GM18858 (cell line): Measurements from ENCODE around the gene NALCN.

Source experiments
- ATAC-seq: cut with Tn5 transposase; IDR thresholded peaks from one replicate; pipeline ENCODE4 v1.9.1; 2021; ENCODE audit not compliant: unreplicated experiment

NALCN gene

DNA sequence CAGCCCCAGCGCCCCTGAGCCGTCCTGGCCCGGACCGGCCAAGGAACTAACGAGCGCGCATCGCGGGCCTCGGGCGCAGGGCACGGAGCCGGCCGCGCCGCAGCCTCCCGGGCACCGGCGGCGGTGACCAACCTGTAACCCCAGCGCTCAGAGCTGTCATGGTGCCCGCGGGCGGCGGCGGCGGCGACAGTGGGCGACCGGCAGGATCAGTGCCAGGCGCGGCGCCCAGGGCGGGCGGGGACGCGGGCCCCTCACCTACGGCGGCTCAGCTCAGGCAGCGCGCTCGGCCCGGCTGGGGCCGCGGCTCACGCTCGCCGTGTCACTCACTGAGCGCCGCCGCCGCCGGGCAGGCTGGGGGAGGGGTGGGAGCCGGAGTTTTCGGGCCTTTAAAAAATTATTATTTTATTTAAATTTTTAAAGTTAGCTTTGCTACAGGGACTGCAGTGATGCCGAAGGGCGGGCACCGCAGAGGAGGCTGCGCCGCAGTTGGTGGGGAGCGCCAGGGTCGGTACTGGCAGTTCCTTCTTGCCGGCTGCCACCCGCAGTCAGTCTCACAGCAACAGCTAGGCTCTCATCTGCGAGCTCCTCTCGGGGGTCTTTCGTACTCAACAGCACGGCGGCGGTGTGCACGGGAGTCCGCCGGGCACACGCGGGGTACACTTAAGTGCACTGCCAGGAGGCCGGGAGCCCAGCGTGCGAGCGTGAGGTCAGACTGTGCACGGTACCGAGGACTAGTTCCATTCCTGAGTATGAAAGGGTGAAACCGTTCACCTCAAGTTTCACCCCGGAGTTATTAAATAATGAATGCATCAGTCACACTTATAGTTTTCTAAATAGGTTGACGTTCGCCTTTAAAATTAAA lies at the start of gene NALCN:
TSS of gene NALCN (minus strand) at position 328 of the 862 bp plus-strand sequence. CDS start 17,382 bp downstream, outside the sequence.
- ATAC-seq: no peak

DNA sequence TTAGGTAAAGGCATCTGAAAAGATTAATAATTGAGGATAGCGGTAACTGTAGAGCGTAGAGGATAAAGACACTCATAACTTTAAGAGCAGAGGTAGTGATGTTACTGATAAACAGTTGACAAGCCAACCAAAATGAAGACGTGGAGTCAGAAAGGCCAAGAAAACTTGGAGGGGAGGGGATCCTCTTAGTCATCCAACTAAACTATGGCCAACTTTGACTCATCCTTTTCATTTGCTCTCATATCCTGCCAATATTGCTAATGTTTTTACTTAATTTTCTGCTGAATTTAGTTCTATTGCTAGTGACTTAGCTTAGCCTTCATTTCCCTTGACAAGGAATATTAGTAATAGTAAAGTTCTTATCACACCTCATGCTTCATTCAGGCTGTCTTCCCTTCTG lies 49.6 kb upstream of the NALCN start:
- ATAC-seq: no peak

DNA sequence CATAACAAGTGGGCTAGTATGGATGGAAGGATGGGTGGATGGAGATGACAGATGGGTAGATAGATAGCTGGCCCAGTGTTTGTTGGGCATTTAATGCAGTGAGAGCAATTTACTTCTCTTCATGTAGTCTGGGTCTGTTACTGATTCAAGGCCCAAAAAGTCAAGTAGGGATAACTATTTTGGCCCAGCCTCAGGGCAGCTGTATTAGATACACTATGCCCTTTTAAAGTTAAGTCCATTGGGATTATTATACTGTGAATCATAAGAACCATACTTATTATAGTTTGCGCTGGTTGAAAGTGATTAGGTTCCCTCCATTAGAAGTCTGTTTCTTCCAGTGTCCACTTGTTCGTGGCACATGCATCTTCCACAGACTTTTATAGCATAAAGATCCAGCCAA lies 40.9 kb upstream of the NALCN start:
- no peak for ATAC-seq

DNA sequence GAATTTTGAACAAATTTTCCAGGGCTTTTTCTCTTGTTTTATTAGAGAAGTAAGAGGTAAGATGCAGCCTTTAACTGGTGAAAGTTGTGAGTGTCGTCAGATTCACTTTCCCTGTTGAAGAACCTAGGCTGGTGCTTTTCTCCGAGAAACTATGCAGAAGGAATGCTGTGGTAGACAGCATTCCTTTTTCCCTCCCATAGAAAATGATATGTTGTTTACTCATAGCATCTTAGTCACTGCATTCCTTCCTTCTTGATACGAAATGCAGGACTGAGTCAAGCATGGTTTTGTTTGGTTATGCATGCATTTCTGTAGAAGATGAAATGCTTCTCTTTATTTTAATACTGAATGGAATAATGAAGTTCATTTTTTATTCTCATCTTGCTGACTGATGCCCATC lies 39.6 kb upstream of the NALCN start:
- ATAC-seq: no peak

DNA sequence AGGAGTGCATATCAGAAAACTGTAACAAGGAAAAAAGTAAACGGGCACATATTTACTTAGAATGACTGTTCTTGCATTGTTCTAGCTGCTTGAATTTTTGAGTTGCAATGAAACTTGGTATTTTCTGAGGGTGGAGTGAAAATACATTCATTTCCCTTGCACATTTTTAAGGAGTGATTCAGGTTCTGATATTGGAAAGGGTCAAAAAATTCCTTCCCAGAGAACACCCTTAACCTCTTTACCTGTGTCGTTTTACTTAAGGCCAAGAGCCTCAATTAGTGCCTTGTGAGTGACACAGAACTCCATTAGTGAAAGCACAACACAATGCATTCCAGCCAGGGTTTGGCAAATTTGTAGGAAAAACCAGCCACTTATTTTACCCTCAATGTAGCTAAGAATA lies 38.5 kb upstream of the NALCN start:
- ATAC-seq: no peak

DNA sequence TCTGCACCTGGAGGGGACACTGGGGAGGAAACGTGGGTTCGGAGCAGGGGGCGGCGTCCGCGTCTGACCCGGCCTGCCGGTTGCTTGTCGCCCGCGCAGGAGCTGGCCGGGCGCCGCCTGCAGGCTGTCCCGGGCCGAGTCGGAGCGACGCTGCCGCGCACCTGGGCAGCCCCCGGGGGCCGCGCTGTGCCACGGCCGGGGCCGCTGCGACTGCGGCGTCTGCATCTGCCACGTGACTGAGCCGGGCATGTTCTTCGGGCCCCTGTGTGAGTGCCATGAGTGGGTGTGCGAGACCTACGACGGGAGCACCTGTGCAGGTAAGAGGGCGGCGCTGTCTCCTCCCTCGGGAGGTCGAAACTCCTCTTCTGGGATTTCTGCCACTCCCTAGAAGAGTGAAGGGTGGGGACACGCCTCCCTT lies 37.5 kb upstream of the NALCN start:
- ATAC-seq: no peak

DNA sequence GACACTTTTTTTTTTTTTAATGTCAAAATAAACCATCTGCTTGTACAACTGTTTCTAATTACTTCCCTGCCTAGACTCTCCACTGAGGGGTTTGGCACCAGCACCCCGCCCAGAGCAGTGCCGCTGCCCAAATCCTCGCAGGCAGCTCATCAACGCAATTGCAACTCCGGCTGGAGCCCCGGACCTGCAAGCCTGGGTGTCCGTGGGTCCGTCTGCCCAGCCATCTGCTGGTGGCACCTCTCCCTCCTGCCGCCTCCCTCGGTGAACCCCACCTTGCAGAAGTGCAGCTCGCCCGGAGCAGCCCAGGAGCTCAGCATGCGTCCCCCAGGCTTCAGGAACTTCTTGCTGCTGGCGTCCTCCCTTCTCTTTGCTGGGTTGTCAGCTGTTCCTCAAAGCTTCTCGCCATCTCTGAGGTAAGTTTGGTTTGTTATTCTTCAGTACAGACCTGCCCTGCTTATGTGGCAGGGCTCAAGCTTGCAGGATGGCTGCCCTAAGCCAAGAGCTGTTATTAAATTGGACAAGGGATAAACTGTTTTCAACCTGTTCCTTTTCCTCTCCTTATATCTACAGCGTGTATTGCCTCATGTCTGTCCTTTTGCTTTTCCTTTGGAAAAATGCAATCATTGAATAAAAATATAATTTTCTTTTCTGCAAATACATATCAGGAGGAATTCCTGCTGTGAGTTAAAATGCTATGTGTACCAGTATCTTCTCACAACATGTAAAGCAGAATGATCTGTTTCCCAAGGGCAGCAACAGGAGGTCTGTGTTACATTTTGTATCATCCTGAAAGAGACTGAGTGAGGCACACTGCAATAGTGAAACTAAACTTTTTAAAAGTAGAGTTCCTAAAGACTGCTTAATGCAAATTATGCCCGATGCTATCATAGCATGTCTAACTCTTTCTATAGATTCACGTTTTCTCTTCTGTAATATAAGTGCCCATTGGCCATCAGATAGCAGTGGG lies 36.5 kb upstream of the NALCN start, which contains the start of gene ITGBL1:
TSS of gene ITGBL1 (plus strand) at position 157 of the 967 bp plus-strand sequence. CDS start at position 316, 159 bp downstream.
- ATAC-seq: peak; percentile 94

DNA sequence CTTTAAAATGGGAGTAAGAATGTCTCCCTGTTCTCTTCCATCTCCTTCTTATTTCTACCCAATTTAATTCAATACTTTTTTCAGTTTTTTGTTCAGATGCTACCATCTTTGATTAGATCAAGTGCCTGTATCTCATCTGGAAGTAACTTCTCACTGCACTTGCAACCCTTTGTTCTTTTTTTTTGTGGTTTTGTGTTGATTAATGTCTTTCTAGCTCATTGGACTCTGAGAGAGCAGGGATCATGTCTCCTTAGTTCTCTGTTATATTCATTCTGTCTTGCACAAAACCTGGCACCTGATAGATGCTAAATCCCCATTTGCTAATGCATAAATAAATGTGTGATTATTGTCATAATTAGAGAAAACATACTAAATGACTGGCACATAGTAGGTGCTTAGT lies 35.3 kb upstream of the NALCN start:
- ATAC-seq: no peak

DNA sequence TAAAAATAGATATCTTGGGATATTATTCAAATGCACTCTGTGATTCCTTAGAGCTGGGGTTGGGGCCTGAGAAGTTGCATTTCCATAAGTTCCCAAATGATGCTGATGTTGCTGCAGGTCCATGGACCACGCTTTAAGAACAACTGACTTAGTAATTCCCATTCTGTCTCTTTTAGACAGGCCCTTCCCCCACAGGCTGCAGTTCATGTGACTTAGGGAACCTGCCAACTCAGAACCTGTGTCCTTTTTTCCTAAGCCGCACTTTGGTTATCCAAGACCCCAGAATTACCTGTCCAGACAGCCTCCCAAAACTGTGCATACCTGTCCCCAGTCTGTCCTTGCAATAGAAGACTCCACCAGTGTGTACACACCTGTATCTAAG lies 34.4 kb upstream of the NALCN start:
- no peak for ATAC-seq

DNA sequence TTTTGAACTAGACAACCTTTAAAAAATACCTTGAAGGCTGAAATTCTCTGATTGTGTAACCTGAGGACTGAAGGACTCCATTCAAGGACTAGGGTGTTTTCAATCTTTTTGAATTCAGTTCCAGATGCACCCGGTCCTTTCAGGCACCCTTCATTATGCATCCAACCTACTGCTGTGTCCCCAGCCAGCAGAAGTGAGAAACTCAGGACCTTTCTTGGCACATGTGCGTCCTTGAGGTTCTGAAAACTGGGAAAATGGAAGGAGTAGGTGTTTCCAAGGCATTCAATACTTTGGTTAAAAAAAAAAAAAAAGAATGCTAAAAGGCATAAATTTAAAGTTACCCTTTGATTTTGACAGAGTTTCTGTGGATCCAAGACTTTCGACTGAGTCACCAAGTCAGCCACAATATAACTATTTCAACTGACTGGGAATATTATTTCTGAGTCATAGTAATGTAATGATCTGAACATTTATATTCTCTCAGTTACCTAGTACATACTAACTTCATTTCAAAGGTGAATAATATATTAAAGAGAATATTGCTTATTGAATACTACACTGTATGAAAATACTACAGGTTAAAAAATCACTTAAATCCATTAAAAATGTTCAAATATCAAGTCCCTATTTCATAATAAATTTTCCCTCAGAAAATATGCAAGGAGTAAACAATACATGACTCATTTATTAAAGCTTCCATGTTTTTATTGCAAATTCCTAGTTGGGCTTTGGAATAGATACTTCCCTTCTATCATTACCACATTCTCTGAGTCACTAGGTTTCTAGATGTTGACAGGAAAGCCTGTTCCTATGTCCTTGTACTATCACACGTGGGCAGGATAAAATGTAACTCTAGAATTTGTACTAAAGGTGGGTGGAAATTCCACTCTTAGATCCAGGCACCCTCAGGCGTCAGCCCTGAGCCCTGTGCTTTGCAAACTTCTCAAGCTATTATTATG lies 33.8 kb upstream of the NALCN start:
- no peak for ATAC-seq

DNA sequence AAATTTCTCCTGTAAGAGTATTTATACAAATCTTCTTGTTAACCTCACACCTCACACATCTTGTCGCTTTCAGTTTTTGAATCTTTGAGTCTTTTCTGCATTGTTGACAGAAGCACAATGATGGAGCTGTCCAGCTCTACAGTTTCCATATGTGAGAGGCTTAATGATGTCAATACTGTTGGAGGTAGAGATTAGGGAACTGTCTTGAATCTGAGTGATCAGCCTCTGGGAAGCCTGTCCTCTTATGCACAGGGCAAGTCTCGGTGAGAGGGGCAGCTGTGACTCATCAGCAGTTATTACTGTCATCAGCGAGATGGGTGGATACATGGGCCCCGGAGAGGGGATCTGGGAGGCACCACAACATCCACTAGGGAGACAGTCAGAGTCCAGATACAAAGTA lies 31.5 kb upstream of the NALCN start:
- no peak for ATAC-seq

DNA sequence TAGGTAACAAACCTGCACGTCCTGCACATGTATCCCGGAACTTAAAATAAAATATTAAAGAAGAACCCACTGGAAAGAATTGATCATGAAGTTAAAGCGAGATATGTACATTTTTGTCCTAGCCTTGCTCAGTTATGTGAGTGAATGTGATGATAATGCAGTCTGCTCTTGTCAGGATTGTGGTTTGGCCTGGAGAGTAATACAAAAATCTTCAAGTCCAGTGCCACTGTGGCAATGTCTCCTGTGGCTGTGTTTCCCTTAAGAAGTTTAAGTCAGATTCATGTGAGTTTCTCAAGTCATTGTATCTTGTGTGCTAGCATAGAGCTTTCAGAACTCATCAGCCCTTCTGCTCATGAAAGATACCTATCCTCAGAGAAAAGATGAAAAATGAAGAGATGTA lies 18.2 kb upstream of the NALCN start:
- no peak for ATAC-seq

DNA sequence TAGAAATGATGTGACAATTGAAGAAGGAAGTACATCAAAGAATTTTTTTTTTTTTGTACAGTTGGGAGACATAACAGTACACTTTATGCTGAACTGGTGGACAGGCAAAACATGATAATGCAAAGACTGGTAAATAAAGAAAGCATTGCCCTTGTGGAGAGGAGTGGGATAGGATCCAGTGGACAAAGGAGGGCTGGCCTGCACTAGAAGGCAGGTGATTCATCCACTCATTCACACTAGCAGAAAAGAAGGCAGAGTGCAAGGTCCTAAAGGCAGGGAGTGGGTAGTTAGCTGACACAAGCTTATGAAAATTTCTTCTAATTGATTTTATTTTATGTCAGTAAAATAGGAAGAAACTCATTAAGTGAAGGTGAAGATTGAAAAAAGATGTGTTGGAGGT lies 17.6 kb upstream of the NALCN start:
- no peak for ATAC-seq

DNA sequence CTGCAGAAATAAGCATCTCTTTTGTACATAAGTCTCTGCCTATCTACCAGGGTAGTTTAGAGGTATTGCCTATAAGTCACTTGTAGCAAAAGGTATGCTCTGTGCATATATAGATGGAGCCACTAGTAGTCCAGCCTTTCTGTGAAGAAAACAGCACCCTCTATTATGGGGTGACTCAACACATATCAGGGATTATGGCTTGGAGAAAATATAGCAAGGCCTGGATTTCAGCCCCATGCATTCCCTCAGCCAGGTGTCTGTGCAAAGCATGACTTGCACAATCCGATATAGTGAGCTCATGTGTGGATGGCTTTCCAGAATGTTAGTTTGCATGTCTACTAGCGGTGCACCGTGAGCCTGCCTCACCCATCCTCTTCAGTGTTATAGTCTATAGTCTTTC lies 13.4 kb upstream of the NALCN start:
- ATAC-seq: no peak

DNA sequence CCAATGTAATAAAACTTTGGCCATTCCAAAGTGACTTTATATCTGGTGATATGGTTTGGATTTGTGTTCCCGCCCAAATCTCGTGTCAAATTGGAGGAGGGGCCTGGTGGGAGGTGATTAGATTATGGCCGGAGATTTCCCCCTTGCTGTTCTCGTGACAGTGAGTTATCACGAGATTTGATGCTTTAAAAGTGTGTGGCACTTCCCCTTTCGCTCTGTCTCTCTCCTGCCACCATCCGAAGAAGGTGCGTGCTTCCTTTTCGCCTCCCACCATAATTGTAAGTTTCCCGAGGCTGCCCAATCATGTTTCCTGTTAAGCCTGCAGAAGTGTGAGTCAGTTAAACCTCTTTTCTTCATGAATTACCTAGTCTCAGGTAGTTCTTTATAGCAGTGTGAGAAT lies 9.3 kb upstream of the NALCN start:
- ATAC-seq: no peak

DNA sequence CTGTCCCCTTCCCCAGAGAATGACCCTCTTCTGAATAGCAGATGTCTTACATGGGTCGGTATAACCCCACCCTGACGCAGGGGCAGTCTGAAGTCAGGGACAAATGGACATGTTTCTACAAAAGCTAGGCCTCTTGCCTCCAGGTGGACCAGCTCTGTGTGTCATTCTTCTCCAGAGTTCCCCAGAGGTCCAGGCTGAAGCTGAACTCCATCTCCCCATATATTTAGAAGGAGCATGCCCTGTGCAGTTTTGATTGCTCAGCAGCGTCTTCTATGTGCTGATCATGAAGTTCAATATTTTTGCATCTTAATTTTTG lies 8.8 kb upstream of the NALCN start:
- no peak for ATAC-seq

DNA sequence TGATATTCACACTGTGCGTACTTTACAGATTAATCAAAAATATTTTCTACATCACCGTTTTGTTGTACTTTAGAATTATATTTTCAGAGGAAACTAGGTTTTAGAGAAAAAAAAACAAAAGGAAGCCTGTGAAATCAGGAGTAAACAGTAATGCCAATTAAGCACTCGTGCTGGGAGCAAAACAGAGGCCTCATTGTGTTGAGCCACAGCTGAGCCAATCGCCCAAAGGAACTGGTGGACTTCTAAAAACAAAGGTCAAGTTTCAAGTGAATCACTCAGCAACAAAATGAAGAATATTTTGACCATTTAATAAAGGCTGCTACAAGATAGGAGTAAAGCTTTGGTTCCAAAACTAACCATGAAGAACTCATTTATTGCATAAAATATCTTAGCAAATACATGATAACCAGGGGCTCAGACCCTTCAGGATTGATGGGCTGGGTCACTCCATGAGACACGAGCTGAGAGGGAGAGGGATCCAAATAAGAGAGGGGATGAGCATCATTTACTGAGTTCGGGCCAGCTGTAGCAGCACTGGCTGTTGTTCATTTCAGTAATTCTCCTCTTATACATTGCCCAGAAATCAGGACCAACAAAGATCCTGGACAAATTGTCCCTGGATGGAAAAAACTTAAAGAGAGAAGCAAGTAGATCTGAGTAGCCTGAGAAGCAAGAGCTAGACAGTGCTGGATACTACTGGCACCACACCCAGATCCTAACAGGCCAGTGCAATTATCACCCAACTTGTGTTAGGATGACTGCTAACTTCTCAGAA lies 8.3 kb upstream of the NALCN start:
- no peak for ATAC-seq

DNA sequence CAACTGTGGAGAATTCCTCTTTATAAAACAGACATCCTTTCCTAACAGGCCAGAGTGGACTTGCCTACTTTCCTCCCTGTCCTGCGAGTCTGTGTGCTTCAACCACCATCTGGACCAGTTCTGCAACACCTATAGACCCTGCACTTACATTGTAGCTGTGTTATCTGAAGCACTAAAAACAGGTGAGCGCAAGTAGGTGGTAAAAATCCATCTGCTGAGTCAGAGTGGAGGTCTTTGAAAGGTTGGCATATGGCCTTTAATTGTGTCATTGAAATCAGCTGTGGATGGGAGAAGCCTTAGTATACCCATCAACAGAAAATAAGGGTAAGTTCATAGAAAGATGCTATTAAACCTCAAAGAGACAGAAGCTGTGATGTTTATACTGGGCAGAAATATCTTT lies 7.6 kb upstream of the NALCN start:
- no peak for ATAC-seq

DNA sequence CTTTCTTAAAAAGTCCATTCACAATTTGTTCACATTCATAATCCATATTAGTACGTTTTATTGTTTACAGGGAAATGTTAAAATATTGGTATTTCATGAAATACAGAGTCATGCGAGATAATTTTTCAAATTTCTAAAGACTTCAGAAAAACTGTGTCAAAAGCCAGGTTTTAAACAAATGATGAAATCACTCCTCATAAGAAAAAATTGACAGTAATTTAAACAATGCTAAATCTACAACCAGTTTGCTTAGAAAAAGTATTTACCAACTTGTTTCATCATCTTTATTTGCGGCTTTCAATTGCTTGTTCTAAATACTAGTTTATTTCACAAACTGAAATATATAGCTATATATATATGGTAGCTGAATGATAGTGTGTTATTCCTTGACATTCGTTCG lies 1.2 kb upstream of the NALCN start:
- no peak for ATAC-seq

DNA sequence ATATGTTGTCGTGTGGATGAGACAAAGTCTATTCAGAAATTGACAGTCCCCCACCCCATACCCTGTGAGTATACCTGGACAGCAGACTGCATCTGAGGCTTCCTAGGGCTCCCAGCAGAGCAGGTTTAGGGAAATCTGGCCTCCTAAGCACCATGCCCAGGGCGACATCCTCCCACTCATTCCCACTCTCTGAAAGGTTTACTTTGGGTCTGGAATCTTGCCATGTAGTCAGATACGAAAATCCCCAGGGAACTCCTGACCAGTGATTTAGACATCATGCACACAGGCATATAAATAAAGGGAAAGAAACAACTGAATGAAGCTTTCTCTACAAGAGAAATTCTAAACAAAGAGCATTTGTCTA lies 717 bp upstream of the NALCN start:
- ATAC-seq: no peak
